Panc1 (cell line): Measurements from ENCODE around the gene CLNK. TPM values are rescaled to one million over a fixed set of nuclear protein-coding genes. Genes with fewer than 3 reads are reported as not detected.

Experiments used
- ATAC-seq: fragments of 200-7000 bp; cut with Tn5 transposase; 2 replicates; pipeline ENCODE4 v1.9.1; 2020; ENCODE audit warnings: mild to moderate bottlenecking, moderate library complexity
- BruUV-seq: library from RNA; stranded (reverse); fragments of 400-500 nt; replicated peaks from 2 replicates; lab custom pipeline; 2021; lab: Mats Ljungman, UMichigan
- CTCF ChIA-PET: fragments of 300-600 bp; sonication (Branson Sonifier 250); formaldehyde crosslinking; loops from one replicate; lab custom pipeline; 2022; ENCODE audit warnings: antibody characterized with exemption; lab: Charles Lee
- POLR2A ChIA-PET: fragments of 300-600 bp; sonication (Branson Sonifier 250); formaldehyde crosslinking; loops from one replicate; lab custom pipeline; 2022; ENCODE audit warnings: antibody characterized with exemption; lab: Charles Lee
- DNase-seq: peaks from one replicate; pipeline ENCODE4 v3.0.0-alpha.2; 2010; ENCODE audit warnings: low read depth, low spot score
- H3K27ac ChIP-seq: 2 replicates; pipeline ENCODE4 v1.5.1; 2011; ENCODE audit warnings: mild to moderate bottlenecking, low read length, inconsistent platforms
- H3K27me3 ChIP-seq: fragments of 200-500 bp; sonication (Bioruptor generic); 2 replicates; pipeline ENCODE4 v1.6.0; 2014; ENCODE audit warnings: low read length, inconsistent platforms; ENCODE audit not compliant: control insufficient read depth, insufficient read depth
- H3K36me3 ChIP-seq: fragments of 200-500 bp; sonication (Bioruptor generic); 2 replicates; pipeline ENCODE4 v1.5.1; 2014; ENCODE audit warnings: inconsistent platforms, mild to moderate bottlenecking, low read length, moderate library complexity; ENCODE audit not compliant: control insufficient read depth, insufficient read depth
- H3K4me1 ChIP-seq: 2 replicates; pipeline ENCODE4 v1.5.1; 2011; ENCODE audit warnings: inconsistent platforms, mild to moderate bottlenecking, low read length, moderate library complexity; ENCODE audit not compliant: control insufficient read depth, insufficient read depth
- H3K4me3 ChIP-seq, 2 experiments: 2 replicates each; pipeline ENCODE4 v1.5.1; 2011 to 2012; ENCODE audit warnings: low read depth in 2 of 2, low read length in 2 of 2, mild to moderate bottlenecking in 2 of 2, inconsistent platforms in 1 of 2, moderate library complexity in 1 of 2
- H3K9me3 ChIP-seq: fragments of 200-500 bp; sonication (Bioruptor generic); 2 replicates; pipeline ENCODE4 v1.5.1; 2014; ENCODE audit warnings: low read depth, mild to moderate bottlenecking, inconsistent platforms, low read length, moderate library complexity; ENCODE audit not compliant: control insufficient read depth, insufficient read depth
- CTCF ChIP-seq: fragments of 450-650 bp; IDR thresholded peaks from 2 replicates; pipeline ENCODE4 v1.5.1; 2017; ENCODE audit warnings: mild to moderate bottlenecking
- POLR2AphosphoS5 ChIP-seq: IDR thresholded peaks from 2 replicates; pipeline ENCODE4 v1.6.1; 2012; ENCODE audit warnings: mild to moderate bottlenecking, low read depth, low read length, moderate library complexity
- REST ChIP-seq, 2 experiments: IDR thresholded peaks; 2 replicates each; pipeline ENCODE4 v1.6.1; 2011 to 2012; ENCODE audit warnings: low read depth in 2 of 2, control low read depth in 1 of 2, low read length in 1 of 2, mild to moderate bottlenecking in 1 of 2, moderate library complexity in 1 of 2; ENCODE audit not compliant: insufficient read depth in 1 of 2
- SIN3A ChIP-seq: IDR thresholded peaks from 2 replicates; pipeline ENCODE4 v1.6.1; 2012; ENCODE audit warnings: low read depth, mild to moderate bottlenecking, low read length, moderate library complexity, borderline replicate concordance; ENCODE audit not compliant: insufficient read depth
- TCF7L2 ChIP-seq: IDR thresholded peaks from 2 replicates; pipeline ENCODE4 v1.6.1; 2011; ENCODE audit warnings: mild to moderate bottlenecking, low read depth, low read length, inconsistent platforms
- in situ Hi-C: cut with HindIII; loops from 2 replicates; pipeline ENCODE4 v1.10.0; 2016; ENCODE audit warnings: low sequenced_read_pairs, low pct_unique_long_range_greater_than_20kb
- intact Hi-C: fragments of 100-400 bp; cut with micrococcal nuclease; formaldehyde crosslinking; loops from one replicate; pipeline ENCODE4 v1.10.0; 2022; ENCODE audit not compliant: unreplicated experiment
- total RNA-seq: library from RNA; stranded (reverse); gene quantifications from one replicate; pipeline ENCODE4 v1.2.1, GENCODE V29; 2021; ENCODE audit not compliant: unreplicated experiment

The CLNK gene
- total RNA-seq, 1 experiment from 2014 or later, result not detected

GRCh38 chr4:10554121-10554520, 130.4 kb downstream of the CLNK start:
- BruUV-seq, result no TSS peak
- Histone ChIP-seq H3K27me3 (no peaks in the 10 kb centered on the region; the same call in none of the 2 replicates), H3K4me3 (no peak overlapping the region), H3K4me1 (no peaks in the 10 kb centered on the region), H3K36me3 (no peaks in the 10 kb centered on the region), H3K27ac (no peak overlapping the region), H3K9me3 (no peaks in the 10 kb centered on the region)
- in situ Hi-C loops, result no loop called here
- intact Hi-C loops, result no loop called here
- no peak for ATAC-seq
- CTCF ChIA-PET, result no interaction called here
- POLR2A ChIA-PET, result no interaction called here
- no peak for TF ChIP-seq TCF7L2
- TF ChIP-seq CTCF, result no peak
- TF ChIP-seq SIN3A, result no peak
- TF ChIP-seq POLR2AphosphoS5, result no peak
- no peak for TF ChIP-seq REST (IDR thresholded peaks at IDR 0.05; ENCODE audit: insufficient read depth in 1 of 2, low read depth in 2 of 2, low read length in 1 of 2)
- no peak for DNase-seq

- CTCF ChIA-PET, result no interaction called here
- Histone ChIP-seq H3K36me3 (no peaks in the 10 kb centered on the region), H3K27ac (no peak overlapping the region), H3K4me1 (no peaks in the 10 kb centered on the region), H3K4me3 (no peak overlapping the region), H3K27me3 (no peaks in the 10 kb centered on the region; the same call in none of the 2 replicates), H3K9me3 (no peaks in the 10 kb centered on the region)
- no TSS peak for BruUV-seq
- ATAC-seq, result no peak
- intact Hi-C loops, result no loop called here
- DNase-seq, result no peak
- in situ Hi-C loops, result no loop called here
- POLR2A ChIA-PET, result no interaction called here
- no peak for TF ChIP-seq POLR2AphosphoS5
- no peak for TF ChIP-seq TCF7L2
- no peak for TF ChIP-seq CTCF
- TF ChIP-seq REST (IDR thresholded peaks at IDR 0.05; ENCODE audit: insufficient read depth in 1 of 2, low read depth in 2 of 2, low read length in 1 of 2), result no peak
- no peak for TF ChIP-seq SIN3A
Observed at GRCh38 chr4:10552591-10553280, 131.8 kb downstream of the CLNK start.
